Endothelial cell (in vitro differentiated cells): ENCODE measurements around the gene FAM25A. TPM values are rescaled to one million over a fixed set of nuclear protein-coding genes. Genes with fewer than 3 reads are reported as not detected.

Experiments used
- DNase-seq: peaks from one replicate; pipeline ENCODE4 v3.0.0; 2021; ENCODE audit warnings: low spot score
- H3K27ac Mint-ChIP-seq: one replicate; pipeline ENCODE4 v1.8.0; 2021; ENCODE audit warnings: mixed read lengths, inconsistent platforms; ENCODE audit not compliant: unreplicated experiment
- H3K27me3 Mint-ChIP-seq: one replicate; pipeline ENCODE4 v1.8.0; 2021; ENCODE audit warnings: mild to moderate bottlenecking, moderate library complexity, mixed read lengths, inconsistent platforms; ENCODE audit not compliant: unreplicated experiment
- H3K36me3 Mint-ChIP-seq: one replicate; pipeline ENCODE4 v1.8.0; 2021; ENCODE audit warnings: mild to moderate bottlenecking, low read depth, mixed read lengths, inconsistent platforms; ENCODE audit not compliant: unreplicated experiment
- H3K4me1 Mint-ChIP-seq: one replicate; pipeline ENCODE4 v1.8.0; 2021; ENCODE audit warnings: mild to moderate bottlenecking, mixed read lengths, inconsistent platforms; ENCODE audit not compliant: unreplicated experiment
- H3K4me3 Mint-ChIP-seq: one replicate; pipeline ENCODE4 v1.8.0; 2021; ENCODE audit warnings: mild to moderate bottlenecking, mixed read lengths, inconsistent platforms; ENCODE audit not compliant: unreplicated experiment
- H3K9me3 Mint-ChIP-seq: one replicate; pipeline ENCODE4 v1.8.0; 2021; ENCODE audit warnings: mixed read lengths, inconsistent platforms; ENCODE audit not compliant: unreplicated experiment
- CTCF ChIP-seq: fragments of 200-600 bp; sonication (generic); IDR thresholded peaks from one replicate; pipeline ENCODE4 v1.5.0; 2021; ENCODE audit warnings: antibody characterized with exemption; ENCODE audit not compliant: unreplicated experiment
- total RNA-seq: library from RNA; stranded (reverse); fragmentation: NEBNext Ultra II Directional; extraction: Animal tissue kit (Norgen Biotek cat#: 25700); gene quantifications from one replicate; pipeline ENCODE4 v1.2.1, GENCODE V29; 2021; ENCODE audit not compliant: unreplicated experiment

Gene FAM25A
- total RNA-seq, 1 donor from 2014 or later = not detected

- Mint-ChIP-seq H3K4me3 (no peak overlapping the region), H3K27ac (no peak overlapping the region), H3K27me3 (peaks cover 2% of the 10 kb centered on the region), H3K9me3 (no peaks in the 10 kb centered on the region), H3K36me3 (peaks cover 24% of the 10 kb centered on the region), H3K4me1 (no peaks in the 10 kb centered on the region)
- no peak for TF ChIP-seq CTCF
- no peak for DNase-seq
These were observed 48.2 kb downstream of the FAM25A start for GRCh38 chr10:87068281-87068680.

GRCh38 chr10:87072449-87072848 lies 52.4 kb downstream of the FAM25A start:
- Mint-ChIP-seq H3K4me3 (no peak overlapping the region), H3K27ac (no peak overlapping the region), H3K36me3 (peaks cover 6% of the 10 kb centered on the region), H3K9me3 (no peaks in the 10 kb centered on the region), H3K4me1 (no peaks in the 10 kb centered on the region), H3K27me3 (peaks cover 2% of the 10 kb centered on the region)
- no peak for TF ChIP-seq CTCF
- DNase-seq = no peak

Other genes with a start within 250 kb of the FAM25A start
- 563 TPM for gene MMRN2, start 62.7 kb upstream of the FAM25A start, total RNA-seq
- 52.9 TPM for gene SNCG, start 61.7 kb upstream of the FAM25A start, total RNA-seq
- gene ADIRF, start 51.8 kb upstream of the FAM25A start, total RNA-seq = not detected
- 79.2 TPM for gene GLUD1, start 74.5 kb downstream of the FAM25A start, total RNA-seq
- gene SHLD2, start 74.9 kb downstream of the FAM25A start, total RNA-seq = 16.1 TPM
- gene NUTM2A, start 205.2 kb downstream of the FAM25A start, total RNA-seq = 2.6 TPM